Dedifferentiated amniotic fluid mesenchymal stem cell (primary cell): Measurements from ENCODE around the gene ATG2B.
A peak's percentile ranks its signal among the peaks of the same experiment; 100 is the strongest.

ENCODE experiments used
- DNase-seq: peaks from one replicate; pipeline ENCODE4 v3.0.0-alpha.2; 2016; ENCODE audit errors: extremely low spot score

Gene ATG2B

DNA sequence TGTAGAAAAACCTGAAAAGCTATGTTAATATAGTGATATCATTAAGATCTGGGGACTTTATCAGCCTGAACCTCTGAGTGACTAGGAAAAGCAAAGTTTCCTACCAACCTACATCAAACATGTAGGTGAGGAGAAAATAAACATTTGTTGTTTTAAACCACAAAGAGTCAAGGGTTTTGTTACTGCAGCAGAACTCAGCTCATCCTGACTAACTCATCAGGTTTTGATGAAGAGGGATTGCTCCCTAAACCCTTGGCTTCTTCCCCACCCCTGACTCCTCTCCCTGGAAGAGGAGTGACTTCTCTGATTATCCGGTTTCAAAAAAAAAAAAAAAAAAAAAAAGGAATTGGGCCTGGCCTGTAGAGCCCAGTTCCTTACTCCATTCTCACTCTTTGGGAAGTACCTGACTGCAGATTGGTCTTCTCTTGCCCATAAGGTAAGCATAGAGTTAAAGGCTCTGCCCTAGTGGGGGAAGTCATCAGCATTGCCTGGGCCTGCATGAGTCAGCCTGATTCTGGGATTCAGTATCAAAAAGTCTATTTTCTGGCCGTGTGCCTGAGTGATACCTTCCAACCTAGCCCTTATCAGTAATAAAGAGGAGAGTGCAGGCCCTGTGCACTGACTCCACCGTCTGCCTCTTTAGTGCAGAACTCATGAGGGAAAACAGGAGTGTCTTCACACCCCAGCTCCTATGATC, 90.2 kb downstream of the ATG2B start:
- DNase-seq: no peak

DNA sequence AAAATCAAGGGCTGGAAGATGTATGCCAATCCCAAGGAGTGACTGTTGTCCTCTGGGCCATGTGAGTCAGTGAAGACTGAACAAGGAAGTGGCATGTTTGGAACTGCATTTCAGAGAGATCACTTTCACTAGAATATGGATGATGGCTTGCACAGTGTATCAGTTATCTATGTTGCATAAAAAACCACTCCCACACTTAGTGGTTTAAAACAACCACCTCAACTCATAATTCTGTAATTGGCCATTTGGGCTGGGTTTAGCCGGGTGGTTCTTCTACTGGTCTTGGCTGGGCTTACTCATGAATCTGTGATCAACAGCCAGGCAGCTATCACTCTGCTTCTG, 91.7 kb downstream of the ATG2B start:
- no peak for DNase-seq

DNA sequence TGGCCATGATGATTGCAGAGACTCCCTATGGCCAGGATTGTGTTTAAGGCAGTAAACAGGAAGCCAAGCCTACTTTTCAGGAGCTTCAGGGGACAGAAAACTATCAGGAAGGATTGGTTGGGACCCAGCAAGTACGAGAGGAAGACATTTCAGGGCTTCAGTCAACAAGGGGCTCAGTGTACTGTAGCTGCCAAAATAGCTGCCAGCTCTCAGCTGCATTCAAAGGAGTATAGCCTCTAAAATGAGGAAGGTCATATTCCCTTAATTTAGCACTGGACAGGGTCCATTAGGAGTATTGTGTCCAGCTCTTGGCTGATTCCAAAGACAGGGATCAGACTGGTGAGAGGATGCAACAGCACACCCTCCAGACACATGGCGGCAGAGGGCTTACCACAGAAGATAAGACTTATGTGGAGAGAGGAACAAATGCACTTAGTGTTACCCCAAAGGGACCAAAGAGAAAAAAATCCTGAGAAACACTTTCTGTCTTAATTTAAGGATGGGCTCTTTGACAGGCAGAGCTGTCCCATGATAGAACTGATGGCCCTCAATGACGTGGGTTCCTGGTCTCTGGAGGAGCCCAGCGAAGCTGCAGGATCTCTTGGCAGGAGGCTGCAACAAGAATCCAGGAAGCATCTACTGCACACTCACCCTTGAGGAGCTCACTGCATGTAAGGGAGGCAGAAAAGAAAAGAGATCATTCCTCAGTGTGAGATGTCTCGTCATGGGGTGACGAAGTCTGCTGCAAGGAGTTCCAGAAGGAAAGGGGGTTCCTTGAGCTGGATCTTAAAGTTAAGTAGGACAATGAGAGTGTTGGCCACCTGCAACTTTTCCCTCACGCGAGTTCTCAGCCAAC, 92.3 kb downstream of the ATG2B start:
- no peak for DNase-seq

DNA sequence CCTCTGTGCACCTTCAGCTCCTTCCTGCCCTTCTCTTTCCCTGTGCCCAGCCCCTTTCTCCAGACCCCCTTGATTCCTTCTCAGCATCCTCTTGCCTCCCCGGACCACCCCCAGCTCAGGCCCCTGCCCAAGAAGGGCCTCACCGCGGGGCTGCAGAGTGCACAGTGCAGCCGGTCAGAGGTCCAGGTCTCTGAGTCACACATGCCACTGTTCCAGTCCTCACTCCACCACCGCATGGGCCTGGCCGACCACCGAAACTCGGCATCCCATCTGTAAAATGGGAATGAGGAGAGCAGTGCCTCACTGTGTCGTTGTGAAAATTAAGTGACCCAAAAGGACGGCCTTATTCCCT, 93.8 kb downstream of the ATG2B start:
- DNase-seq: no peak

DNA sequence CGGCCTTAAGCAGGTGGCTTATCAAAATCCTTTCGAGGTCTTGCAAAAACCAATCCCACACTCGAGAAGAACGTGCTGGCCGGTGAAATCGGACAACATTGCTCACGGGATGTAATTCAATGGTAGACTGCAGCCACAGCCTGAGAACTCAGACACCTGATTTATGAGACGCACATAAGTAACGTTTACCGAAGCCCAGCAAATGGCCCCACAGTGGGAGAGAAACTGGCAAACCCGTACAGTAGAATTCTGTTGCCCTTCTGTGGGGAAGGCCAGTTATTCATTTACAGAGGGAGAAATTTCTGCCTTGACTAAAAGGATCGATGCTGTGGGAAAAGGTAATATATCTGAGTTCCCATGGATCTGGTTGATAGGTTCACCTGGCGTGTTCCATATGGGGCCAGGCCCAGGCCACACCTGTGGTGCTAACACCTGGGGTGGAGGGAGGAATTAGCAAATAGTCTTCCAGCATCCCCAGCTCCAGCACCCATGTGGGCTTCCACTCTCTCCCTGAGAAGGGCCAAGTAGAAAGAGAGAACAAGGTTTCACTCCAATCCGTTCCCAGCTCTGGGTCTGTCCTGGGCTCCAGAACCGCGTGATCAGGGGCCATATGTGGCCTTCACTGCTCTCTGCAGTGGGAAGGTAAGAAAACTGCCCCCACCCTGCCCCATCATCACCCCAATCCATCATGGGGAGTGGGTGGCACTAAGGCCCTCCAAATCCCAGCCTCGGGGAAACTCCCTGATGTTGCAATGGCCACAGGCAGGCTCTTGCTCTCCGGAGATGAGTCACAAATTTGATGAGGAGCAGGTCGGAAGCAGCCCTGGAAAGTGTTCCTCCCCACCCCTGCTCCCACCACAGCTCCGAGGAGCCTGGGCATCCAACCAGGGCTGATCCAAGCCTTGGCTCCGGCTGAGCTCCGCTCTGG, 94.4 kb downstream of the ATG2B start:
- DNase-seq: peak; percentile 93

DNA sequence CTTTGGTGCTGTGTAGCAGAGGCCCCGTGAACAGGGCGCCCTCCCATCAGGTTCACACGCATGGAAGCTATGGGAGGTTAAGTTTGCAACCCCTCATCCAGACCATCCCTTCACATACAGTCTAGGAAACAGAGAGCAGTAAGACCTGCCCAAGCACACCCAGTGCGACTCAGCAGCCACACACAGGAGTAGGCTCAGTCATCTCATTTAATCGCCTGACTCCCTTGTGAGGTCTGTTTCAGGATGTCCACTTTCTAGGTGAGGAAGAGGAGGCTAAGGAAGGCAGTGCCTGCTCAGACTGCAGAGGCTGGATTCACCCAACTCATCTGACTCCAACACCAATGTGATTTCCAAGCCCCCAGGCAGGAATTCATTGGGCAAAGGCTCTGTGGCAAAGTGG, 95.2 kb downstream of the ATG2B start:
- DNase-seq: no peak

DNA sequence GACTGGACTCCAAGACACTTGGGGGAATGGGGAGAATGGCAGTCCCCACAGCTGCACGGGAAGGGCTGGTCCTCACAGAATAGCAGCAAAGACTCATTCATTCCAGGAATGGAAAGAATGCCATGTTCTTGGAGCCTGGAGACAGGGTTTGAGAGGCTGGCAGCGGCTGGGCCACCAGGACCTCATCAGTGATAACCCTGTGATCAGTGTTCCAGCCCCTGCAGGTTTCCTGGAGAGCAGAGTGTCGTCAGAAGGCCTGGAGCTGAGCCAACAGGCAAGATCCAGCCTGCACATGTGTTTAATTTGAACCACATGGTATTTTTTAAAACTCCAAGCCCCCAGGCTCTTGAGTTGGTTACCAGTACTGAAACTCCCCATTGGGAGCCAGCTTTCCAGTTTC, 95.8 kb downstream of the ATG2B start:
- DNase-seq: peak; percentile 61

DNA sequence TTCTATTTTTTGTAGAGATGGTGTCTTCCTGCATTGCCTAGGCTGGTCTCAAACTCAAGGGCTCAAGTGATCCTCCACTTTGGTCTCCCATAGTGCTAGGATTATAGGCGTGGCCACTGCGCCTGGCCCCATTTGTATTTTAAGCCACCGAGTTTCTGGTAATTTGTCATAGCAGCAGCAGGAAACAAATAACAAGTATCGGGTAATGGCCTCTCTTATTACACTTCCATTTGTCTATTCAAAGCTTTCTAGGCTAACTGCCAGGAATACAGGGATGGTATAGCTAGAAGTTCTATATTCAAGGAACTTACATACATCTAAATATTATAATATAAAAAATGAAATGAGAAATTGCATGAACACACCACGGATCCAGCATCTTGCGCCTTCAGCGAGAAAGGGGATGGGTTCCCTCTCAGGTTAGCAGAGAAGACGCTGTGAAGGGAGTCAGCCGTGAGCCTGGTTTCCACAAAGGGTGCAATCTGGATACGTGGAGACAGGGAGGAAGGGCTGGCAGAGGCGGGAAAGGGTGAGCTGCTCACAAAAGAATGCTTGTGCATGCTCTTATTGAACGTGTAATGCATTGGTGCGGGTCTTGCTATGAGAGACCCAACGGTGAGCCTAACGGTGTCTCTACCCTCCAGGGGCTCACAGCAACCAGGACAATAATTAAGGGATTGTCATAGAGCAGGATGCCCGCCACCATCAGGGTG, 97.6 kb downstream of the ATG2B start:
- DNase-seq: no peak

DNA sequence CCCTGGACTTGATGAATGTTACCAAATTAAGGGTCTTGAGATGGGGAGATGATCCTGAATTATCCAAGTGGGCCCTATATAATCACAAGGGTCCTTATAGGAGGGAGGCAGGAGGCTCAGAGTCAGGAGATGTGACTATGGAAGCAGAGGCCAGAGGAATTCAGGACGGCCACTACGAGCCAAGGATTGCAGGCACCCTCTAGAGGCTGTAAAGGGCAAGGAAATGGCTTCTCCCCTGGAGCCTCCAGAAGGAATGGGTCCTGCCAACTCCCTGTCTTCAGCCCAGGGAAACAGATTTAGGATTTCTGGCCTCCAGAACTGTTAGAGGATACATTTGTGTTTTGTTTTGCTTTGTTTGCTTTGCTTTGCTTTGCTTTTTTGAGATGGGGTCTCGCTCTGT, 98.3 kb downstream of the ATG2B start:
- no peak for DNase-seq

DNA sequence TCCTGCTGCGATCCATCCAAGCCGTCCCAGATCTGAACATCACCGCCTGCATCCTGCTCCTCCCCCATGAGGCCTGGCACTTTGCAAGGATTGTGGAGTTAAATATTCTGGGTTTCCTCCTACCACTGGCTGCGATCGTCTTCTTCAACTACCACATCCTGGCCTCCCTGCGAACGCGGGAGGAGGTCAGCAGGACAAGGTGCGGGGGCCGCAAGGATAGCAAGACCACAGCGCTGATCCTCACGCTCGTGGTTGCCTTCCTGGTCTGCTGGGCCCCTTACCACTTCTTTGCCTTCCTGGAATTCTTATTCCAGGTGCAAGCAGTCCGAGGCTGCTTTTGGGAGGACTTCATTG, 99.0 kb downstream of the ATG2B start:
- DNase-seq: no peak

DNA sequence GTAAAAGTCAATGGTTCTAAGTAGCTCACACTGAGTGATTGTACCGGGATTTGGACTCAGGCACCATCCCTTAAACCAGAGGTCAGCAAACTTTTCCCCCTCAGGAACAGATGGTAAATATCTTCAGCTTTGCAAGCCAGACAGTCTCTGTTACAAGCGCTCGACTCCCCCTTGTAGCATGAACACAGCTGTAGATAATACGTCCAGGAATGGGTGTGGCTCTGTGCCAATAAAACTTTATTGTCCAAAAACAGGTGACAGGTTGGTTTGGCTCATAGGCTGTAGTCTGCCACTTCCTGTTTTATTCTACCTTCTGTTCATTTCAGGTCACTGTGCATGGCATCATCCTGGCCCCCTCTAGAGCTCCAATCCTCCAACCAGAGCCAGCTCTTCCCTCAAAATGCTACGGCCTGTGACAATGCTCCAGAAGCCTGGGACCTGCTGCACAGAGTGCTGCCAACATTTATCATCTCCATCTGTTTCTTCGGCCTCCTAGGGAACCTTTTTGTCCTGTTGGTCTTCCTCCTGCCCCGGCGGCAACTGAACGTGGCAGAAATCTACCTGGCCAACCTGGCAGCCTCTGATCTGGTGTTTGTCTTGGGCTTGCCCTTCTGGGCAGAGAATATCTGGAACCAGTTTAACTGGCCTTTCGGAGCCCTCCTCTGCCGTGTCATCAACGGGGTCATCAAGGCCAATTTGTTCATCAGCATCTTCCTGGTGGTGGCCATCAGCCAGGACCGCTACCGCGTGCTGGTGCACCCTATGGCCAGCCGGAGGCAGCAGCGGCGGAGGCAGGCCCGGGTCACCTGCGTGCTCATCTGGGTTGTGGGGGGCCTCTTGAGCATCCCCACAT, 99.6 kb downstream of the ATG2B start:
- no peak for DNase-seq

DNA sequence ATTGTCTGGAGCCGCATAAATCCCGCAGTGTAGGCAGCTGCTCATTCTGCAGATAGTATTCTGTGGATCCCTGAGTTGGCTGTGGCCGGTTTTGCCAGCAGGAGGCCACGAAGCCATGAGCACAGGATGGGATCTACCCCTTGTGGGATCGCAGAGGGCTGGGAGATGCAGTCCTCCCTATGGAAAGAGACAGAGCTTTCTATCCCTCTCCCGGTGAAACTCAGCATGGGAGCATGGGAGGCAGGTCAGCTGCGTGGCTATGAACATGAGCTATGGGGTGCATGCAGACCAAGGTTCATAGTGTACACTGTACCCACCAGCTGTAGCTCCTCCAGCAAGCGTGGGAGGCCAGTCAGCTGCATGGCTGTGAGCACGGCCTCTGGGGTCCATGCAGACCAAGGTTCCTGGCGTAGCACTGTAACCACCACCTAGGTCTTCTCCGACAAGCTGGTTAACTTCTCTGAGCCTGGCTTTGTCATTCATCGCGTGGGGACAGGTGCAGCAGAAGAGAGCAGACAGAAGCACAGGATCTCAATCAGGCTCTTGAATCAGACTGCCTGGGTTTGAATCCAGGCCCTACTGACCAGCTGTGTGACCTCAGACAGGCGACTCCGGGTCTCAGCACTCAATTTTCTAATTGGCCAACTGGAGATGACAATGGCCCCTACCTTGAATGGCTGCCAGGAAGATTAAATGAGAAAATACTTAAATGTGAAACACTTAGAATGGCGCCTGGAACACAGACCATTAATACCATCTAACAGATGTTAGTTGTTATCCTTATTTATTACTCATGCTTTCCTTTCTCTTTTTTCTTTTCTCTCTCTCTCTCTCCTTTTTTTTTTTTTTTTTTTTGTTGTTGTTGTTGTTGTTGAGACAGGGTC, 101.1 kb downstream of the ATG2B start:
- DNase-seq: no peak

DNA sequence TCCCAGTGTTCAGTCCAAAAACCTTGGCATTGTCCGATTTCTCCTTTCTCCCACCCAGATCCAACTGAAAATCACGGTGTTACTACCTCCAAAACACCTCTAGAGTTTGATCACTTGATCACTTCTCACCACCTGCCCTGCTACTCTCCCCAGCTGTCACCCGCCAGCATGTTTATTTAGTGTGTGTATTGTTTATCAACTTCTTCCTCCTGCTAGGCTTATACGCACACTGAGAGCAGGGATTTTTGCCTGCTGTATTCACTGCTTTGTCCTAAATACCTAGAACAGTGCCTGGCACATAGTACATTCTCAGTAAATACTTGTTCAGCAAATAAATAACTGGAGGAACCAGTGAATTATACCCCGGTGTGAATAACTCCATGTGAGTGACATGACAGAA, 102.1 kb downstream of the ATG2B start:
- no peak for DNase-seq

DNA sequence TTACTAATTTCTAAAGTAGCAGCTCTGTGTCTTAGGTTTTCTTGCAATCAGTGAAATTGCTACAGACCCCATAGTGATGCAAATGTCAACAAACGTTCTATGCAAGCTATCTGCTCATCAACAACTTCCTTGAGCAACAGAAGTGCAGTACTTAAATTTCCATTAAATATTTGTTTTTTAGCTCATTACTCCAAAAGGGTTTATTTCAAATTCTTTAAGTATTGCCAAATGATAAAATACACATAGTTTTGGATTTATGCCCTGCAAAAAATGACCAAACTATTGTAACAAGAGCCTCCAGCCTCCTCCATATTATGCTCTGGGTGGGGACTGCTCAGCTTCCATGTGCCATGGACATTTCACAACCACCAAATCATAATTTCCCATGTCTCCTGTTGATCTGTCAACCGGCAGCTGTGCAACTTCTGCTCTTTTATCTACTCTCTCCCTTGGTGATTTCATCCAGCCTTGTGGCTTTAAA, 102.8 kb downstream of the ATG2B start:
- DNase-seq: peak; percentile 88

DNA sequence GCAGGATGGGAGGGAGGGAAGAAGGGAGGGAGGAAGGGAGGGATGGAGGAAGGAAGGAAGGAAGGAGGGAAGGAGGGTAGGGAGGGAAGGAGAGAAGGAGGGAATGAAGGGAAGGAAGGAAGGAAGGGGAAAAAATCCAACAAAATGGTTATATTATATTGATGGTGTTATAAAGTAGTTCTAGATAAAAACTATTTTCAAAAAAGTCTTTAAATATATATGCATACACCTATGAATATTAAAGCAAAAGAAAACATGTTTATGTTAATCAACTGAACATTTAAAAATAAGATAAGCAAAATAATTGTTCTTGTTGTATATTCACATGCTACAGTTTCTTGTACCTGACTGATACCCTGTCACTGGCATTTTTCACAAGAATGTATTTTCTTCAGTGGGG, 105.2 kb downstream of the ATG2B start:
- no peak for DNase-seq

DNA sequence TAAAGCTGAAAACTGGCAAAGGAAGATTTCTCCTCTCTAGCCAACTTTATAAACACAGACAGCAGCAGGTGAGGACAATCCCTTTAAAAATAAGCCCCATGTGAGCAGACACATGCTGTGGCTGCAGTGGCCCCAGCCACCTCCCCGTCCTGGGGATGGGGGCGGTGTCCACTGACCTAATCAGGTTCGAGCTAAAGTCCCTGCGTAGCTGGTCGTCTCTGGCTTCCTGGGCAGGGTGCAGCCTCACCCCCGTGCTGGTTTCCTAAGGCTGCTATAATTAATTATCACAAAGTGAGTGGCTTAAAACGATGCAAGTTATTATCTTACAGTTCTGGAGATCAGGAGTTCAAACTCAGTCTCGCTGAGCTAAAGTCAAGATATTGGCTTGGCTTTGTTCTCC, 106.1 kb downstream of the ATG2B start:
- DNase-seq: no peak

DNA sequence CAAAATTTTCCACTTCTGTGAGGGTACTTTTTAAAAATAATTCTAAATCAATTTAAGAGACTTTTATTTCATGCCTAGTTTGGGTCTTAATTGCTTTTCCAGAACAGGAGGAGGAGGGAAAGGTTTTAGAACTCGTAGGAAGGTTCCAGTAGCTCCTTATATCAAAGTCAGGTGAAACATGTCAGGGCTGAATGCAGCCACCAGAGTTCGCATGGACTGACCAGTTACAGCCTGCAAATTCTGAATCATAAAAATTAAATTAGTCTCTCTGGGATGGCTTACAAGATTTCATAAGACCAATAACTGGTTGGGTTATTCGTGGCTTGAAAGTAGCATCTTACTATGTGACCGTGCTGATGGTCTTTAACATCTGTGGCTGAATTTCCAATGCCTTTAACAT, 106.7 kb downstream of the ATG2B start:
- DNase-seq: peak; percentile 65

DNA sequence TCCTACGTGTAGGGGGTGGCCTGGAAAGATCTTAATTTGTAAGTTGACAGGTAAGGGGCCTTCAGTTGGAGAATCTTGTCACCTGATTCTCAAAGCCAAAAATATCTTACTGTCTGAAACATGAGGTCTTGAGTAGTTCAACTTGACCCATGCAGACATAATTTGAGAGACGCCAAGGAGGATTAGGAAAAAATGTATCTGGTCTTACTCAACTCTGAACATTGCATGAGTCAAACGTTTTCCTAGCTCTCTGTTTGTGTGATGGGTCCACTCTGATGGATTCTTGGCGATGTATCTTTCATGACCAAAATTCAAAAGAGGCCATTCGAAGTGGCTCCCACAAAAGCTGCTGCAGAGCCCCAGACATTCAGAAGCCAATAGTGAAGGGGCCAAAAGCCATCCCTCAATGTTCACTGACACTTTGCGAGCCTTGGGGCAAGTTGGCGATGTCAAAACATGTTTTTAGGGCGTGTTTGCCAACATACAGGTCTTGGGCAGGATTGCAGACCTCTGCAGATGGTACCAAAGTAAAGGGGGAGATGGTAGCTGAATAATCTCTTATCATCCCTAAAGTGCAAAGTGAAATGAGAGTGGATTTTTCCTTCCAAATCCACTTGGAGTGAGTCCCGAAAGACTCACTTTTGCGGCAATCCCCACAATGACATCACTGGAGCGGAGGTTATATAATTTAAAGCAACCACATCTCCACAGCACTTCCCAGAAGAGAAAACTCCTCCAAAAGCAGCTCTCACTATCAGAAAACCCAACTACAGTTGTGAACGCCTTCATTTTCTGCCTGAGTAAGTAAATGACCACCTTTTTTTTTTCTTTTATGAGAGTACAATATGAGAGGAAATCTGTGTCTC, 107.4 kb downstream of the ATG2B start, which contains the start of gene BDKRB1:
BDKRB1 (plus strand) TSS at position 710 of the 866 bp plus-strand sequence. CDS start 7,473 bp downstream, outside the sequence.
- DNase-seq: peak; percentile 96

DNA sequence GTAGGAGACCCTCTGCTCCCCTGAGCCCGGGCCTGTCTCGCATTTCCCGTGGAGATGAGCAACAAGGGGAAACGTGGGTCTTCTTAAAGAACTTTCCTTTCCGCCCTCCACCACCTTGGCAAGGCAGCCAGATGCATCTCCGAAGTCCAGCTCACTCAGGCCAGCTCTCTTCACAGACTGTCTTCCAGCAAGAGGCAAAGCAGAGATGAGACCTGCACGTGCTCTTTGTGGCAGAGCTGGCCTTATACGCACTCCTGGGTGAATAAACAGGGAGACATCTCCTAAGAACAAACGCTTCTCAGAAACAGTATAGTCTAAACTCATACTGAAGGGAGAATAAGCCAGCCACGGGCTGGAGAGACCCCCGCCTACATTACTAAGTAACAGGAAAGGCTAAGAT, 108.5 kb downstream of the ATG2B start:
- no peak for DNase-seq
